HEK293 (cell line): ENCODE data around the gene GNB3.
A peak's percentile ranks its signal among the peaks of the same experiment; 100 is the strongest.

Source experiments
- CTCF ChIA-PET: fragments of 350-600 bp; formaldehyde crosslinking; extraction: SDS; loops from one replicate; lab custom pipeline; 2021; ENCODE audit warnings: antibody characterized with exemption; lab: Yijun Ruan, JAX
- POLR2A ChIA-PET: fragments of 300-600 bp; formaldehyde crosslinking; extraction: SDS; loops from one replicate; lab custom pipeline; 2020; ENCODE audit warnings: antibody characterized with exemption, inconsistent platforms; lab: Yijun Ruan, JAX
- H3K27ac ChIP-seq: fragments of 200-500 bp; sonication (Bioruptor generic); 2 replicates; pipeline ENCODE4 v1.5.1; 2014; ENCODE audit warnings: low read depth, low read length, control low read depth, inconsistent platforms; ENCODE audit errors: extremely low read depth
- H3K36me3 ChIP-seq, 2 experiments: fragments of 200-500 bp in 1 of 2; sonication (Bioruptor generic) in 1 of 2; 1 replicate in 1 of 2; 2 replicates in 1 of 2; pipeline ENCODE4 v1.5.1; 2014 to 2017; ENCODE audit warnings: inconsistent platforms in 2 of 2, low read length in 2 of 2; ENCODE audit not compliant: control insufficient read depth in 2 of 2, insufficient read depth in 1 of 2
- H3K4me1 ChIP-seq: fragments of 200-500 bp; sonication (Bioruptor generic); 2 replicates; pipeline ENCODE4 v1.5.1; 2014; ENCODE audit warnings: mild to moderate bottlenecking, low read length, inconsistent platforms; ENCODE audit not compliant: control insufficient read depth, insufficient read depth
- H3K4me3 ChIP-seq: 2 replicates; pipeline ENCODE4 v1.5.1; 2011; ENCODE audit warnings: low read depth, mild to moderate bottlenecking, control low read depth, low read length, moderate library complexity
- H3K9me3 ChIP-seq: fragments of 200-500 bp; sonication (Bioruptor generic); 2 replicates; pipeline ENCODE4 v1.5.1; 2014; ENCODE audit warnings: low read depth, low read length, inconsistent platforms; ENCODE audit not compliant: control insufficient read depth, insufficient read depth
- EGR2 ChIP-seq: fragments of 450-650 bp; formaldehyde crosslinking; IDR thresholded peaks from 2 replicates; pipeline ENCODE4 v1.5.1; 2016; ENCODE audit warnings: low read depth, missing biosample characterization, missing genetic modification characterization
- SP2 ChIP-seq: fragments of 450-650 bp; formaldehyde crosslinking; IDR thresholded peaks from 2 replicates; pipeline ENCODE4 v1.5.1; 2016; ENCODE audit warnings: missing biosample characterization, missing genetic modification characterization
- YY1 ChIP-seq: fragments of 450-650 bp; formaldehyde crosslinking; IDR thresholded peaks from 2 replicates; pipeline ENCODE4 v1.5.1; 2018; ENCODE audit warnings: missing biosample characterization, missing genetic modification characterization
- ZBTB48 ChIP-seq: fragments of 450-650 bp; formaldehyde crosslinking; IDR thresholded peaks from 2 replicates; pipeline ENCODE4 v1.5.1; 2016; ENCODE audit warnings: missing biosample characterization, missing genetic modification characterization
- ZEB2 ChIP-seq: fragments of 450-650 bp; formaldehyde crosslinking; IDR thresholded peaks from 2 replicates; pipeline ENCODE4 v1.5.1; 2016; ENCODE audit warnings: missing biosample characterization, missing genetic modification characterization
- ZFP69B ChIP-seq: fragments of 450-650 bp; formaldehyde crosslinking; IDR thresholded peaks from 2 replicates; pipeline ENCODE4 v1.5.1; 2016; ENCODE audit warnings: missing biosample characterization, missing genetic modification characterization
- ZNF174 ChIP-seq: fragments of 450-650 bp; formaldehyde crosslinking; IDR thresholded peaks from 2 replicates; pipeline ENCODE4 v1.5.0; 2017; ENCODE audit warnings: missing biosample characterization, mild to moderate bottlenecking, missing genetic modification characterization
- ZNF354C ChIP-seq: fragments of 450-650 bp; formaldehyde crosslinking; IDR thresholded peaks from 2 replicates; pipeline ENCODE4 v1.5.1; 2016; ENCODE audit warnings: missing biosample characterization, missing genetic modification characterization, low read depth, borderline replicate concordance
- ZNF530 ChIP-seq: fragments of 450-650 bp; formaldehyde crosslinking; IDR thresholded peaks from 2 replicates; pipeline ENCODE4 v1.5.1; 2016; ENCODE audit warnings: low read depth, missing biosample characterization, missing genetic modification characterization
- ZNF549 ChIP-seq: fragments of 450-650 bp; IDR thresholded peaks from 2 replicates; pipeline ENCODE4 v1.5.1; 2018; ENCODE audit warnings: missing biosample characterization, missing genetic modification characterization, mild to moderate bottlenecking, inconsistent platforms, moderate library complexity
- ZNF560 ChIP-seq: fragments of 450-650 bp; formaldehyde crosslinking; IDR thresholded peaks from 2 replicates; pipeline ENCODE4 v1.5.1; 2017; ENCODE audit warnings: missing biosample characterization, missing genetic modification characterization, borderline replicate concordance
- ZNF561 ChIP-seq: fragments of 450-650 bp; IDR thresholded peaks from 2 replicates; pipeline ENCODE4 v1.5.1; 2018; ENCODE audit warnings: missing biosample characterization, missing genetic modification characterization, borderline replicate concordance
- ZNF600 ChIP-seq: fragments of 450-650 bp; formaldehyde crosslinking; IDR thresholded peaks from 2 replicates; pipeline ENCODE4 v1.5.1; 2016; ENCODE audit warnings: missing biosample characterization, missing genetic modification characterization
- ZNF660 ChIP-seq: fragments of 450-650 bp; IDR thresholded peaks from 2 replicates; pipeline ENCODE4 v1.5.1; 2018; ENCODE audit warnings: missing biosample characterization, mild to moderate bottlenecking, missing genetic modification characterization
- TF ChIP-seq, protein P1 (sequence below): fragments of 450-650 bp; formaldehyde crosslinking; IDR thresholded peaks from 2 replicates; pipeline ENCODE4 v1.5.1; 2016; ENCODE audit warnings: missing biosample characterization, missing genetic modification characterization, borderline replicate concordance
- TF ChIP-seq, protein P2 (sequence below): fragments of 450-650 bp; formaldehyde crosslinking; IDR thresholded peaks from 2 replicates; pipeline ENCODE4 v1.5.1; 2016; ENCODE audit warnings: missing biosample characterization, missing genetic modification characterization
- TF ChIP-seq, protein P3 (sequence below): fragments of 450-650 bp; formaldehyde crosslinking; IDR thresholded peaks from 2 replicates; pipeline ENCODE4; 2016; ENCODE audit warnings: missing biosample characterization, missing genetic modification characterization
- TF ChIP-seq, protein P4 (sequence below): fragments of 450-650 bp; formaldehyde crosslinking; IDR thresholded peaks from 2 replicates; pipeline ENCODE4 v1.5.1; 2016; ENCODE audit warnings: missing biosample characterization, missing genetic modification characterization
- TF ChIP-seq, protein P5 (sequence below): fragments of 450-650 bp; formaldehyde crosslinking; IDR thresholded peaks from 2 replicates; pipeline ENCODE4 v1.5.1; 2016; ENCODE audit warnings: missing biosample characterization, missing genetic modification characterization
- TF ChIP-seq, protein P6 (sequence below): fragments of 450-650 bp; formaldehyde crosslinking; IDR thresholded peaks from 2 replicates; pipeline ENCODE4 v1.5.1; 2017; ENCODE audit warnings: missing biosample characterization, missing genetic modification characterization

Gene GNB3

DNA sequence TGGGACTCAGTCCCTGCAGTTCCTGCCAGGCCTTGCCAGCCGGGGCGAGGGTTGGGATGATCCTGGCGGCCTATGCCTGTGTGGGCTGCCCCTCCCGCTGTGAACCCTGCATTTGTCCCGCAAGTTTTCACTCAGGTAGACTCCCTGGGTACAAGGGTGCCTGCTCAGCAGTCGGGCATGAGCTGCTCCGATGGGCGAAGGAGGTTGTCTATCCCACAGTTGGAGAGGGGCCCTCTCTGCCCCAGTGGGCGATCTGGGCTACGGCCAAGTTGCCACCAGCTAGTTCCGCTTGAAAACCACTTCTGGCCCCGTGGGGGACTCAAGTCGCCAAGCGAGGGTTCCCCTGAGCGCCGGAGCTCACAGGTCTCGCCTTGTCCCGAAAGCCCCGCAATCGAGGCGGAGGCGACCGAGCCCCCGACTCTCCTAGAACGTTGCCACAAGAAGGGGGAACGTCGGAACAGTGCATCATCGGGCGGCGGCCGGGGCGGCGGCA, 26.2 kb downstream of the GNB3 start (continued):
- TF ChIP-seq, protein P1, sequence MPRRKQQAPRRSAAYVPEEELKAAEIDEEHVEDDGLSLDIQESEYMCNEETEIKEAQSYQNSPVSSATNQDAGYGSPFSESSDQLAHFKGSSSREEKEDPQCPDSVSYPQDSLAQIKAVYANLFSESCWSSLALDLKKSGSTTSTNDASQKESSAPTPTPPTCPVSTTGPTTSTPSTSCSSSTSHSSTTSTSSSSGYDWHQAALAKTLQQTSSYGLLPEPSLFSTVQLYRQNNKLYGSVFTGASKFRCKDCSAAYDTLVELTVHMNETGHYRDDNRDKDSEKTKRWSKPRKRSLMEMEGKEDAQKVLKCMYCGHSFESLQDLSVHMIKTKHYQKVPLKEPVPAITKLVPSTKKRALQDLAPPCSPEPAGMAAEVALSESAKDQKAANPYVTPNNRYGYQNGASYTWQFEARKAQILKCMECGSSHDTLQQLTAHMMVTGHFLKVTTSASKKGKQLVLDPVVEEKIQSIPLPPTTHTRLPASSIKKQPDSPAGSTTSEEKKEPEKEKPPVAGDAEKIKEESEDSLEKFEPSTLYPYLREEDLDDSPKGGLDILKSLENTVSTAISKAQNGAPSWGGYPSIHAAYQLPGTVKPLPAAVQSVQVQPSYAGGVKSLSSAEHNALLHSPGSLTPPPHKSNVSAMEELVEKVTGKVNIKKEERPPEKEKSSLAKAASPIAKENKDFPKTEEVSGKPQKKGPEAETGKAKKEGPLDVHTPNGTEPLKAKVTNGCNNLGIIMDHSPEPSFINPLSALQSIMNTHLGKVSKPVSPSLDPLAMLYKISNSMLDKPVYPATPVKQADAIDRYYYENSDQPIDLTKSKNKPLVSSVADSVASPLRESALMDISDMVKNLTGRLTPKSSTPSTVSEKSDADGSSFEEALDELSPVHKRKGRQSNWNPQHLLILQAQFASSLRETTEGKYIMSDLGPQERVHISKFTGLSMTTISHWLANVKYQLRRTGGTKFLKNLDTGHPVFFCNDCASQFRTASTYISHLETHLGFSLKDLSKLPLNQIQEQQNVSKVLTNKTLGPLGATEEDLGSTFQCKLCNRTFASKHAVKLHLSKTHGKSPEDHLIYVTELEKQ (tag by site-specific recombination), result no peak
- TF ChIP-seq ZNF600 (tag by site-specific recombination) (peak; percentile 48), ZNF530 (tag by site-specific recombination) (no peak), ZEB2 (0 out of 2 replicates have a peak, but pooled peaks have one; percentile 57), ZNF354C (tag by site-specific recombination) (no peak)
- TF ChIP-seq, protein P2, sequence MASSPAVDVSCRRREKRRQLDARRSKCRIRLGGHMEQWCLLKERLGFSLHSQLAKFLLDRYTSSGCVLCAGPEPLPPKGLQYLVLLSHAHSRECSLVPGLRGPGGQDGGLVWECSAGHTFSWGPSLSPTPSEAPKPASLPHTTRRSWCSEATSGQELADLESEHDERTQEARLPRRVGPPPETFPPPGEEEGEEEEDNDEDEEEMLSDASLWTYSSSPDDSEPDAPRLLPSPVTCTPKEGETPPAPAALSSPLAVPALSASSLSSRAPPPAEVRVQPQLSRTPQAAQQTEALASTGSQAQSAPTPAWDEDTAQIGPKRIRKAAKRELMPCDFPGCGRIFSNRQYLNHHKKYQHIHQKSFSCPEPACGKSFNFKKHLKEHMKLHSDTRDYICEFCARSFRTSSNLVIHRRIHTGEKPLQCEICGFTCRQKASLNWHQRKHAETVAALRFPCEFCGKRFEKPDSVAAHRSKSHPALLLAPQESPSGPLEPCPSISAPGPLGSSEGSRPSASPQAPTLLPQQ (tag by site-specific recombination), result no peak
- TF ChIP-seq, protein P3, sequence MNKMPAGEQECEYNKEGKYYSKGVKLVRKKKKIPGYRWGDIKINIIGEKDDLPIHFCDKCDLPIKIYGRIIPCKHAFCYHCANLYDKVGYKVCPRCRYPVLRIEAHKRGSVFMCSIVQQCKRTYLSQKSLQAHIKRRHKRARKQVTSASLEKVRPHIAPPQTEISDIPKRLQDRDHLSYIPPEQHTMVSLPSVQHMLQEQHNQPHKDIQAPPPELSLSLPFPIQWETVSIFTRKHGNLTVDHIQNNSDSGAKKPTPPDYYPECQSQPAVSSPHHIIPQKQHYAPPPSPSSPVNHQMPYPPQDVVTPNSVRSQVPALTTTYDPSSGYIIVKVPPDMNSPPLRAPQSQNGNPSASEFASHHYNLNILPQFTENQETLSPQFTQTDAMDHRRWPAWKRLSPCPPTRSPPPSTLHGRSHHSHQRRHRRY, result no peak
- TF ChIP-seq, protein P4, sequence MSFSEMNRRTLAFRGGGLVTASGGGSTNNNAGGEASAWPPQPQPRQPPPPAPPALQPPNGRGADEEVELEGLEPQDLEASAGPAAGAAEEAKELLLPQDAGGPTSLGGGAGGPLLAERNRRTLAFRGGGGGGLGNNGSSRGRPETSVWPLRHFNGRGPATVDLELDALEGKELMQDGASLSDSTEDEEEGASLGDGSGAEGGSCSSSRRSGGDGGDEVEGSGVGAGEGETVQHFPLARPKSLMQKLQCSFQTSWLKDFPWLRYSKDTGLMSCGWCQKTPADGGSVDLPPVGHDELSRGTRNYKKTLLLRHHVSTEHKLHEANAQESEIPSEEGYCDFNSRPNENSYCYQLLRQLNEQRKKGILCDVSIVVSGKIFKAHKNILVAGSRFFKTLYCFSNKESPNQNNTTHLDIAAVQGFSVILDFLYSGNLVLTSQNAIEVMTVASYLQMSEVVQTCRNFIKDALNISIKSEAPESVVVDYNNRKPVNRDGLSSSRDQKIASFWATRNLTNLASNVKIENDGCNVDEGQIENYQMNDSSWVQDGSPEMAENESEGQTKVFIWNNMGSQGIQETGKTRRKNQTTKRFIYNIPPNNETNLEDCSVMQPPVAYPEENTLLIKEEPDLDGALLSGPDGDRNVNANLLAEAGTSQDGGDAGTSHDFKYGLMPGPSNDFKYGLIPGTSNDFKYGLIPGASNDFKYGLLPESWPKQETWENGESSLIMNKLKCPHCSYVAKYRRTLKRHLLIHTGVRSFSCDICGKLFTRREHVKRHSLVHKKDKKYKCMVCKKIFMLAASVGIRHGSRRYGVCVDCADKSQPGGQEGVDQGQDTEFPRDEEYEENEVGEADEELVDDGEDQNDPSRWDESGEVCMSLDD, result peak; percentile 74

DNA sequence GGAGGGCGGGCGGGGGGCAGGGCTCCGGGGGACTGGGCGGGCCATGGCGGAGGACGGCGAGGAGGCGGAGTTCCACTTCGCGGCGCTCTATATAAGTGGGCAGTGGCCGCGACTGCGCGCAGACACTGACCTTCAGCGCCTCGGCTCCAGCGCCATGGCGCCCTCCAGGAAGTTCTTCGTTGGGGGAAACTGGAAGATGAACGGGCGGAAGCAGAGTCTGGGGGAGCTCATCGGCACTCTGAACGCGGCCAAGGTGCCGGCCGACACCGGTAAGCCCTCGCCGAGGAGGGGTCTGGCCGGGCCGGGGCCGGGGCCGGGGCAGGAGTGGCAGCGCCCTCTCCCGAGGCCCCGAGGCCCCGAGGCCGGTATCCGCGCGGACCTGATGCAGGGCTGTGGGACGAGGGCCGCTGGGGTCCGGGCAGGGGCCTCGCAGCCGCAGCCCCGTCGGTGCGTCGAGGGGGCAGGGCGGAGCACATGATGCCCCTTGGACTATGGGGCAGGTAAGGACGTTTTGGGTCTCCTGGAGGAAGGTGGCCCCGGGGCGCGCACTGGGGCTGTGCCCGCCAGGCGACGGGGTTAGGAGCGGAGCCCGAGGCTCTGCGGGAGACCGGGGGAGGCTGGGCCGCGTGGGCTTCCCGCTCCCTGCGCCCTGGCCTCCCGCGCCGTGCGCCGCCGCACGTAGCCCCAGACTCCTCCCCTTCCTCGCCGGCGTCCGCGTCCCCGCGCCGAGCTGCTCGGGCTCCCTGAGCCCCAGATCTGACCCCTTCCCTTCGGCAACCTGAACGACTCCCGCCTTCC, 26.9 kb downstream of the GNB3 start, which contains the start of gene TPI1:
TSS of gene TPI1 (plus strand) at position 119 of the 798 bp plus-strand sequence. CDS start at position 155, 36 bp downstream.
- Histone ChIP-seq H3K4me1 (peaks cover 7% of the 10 kb centered on the region), H3K36me3 (peaks cover 5 to 75% of the 10 kb centered on the region in 2 experiments; a peak in 2 of 3 replicates), H3K27ac (peak within 1 kb of the TSS; percentile 98), H3K9me3 (no peaks in the 10 kb centered on the region), H3K4me3 (peak within 1 kb of the TSS; percentile 87)
- POLR2A ChIA-PET, result interaction anchor here (0.7 to 7.6 kb wide), 23 partner anchors 10 to 355 kb away, joined by 3 to 183 read pairs (median 6); partner anchors contain the start of genes C12orf57, CDCA3, COPS7A and LRRC23
- CTCF ChIA-PET, result interaction anchor here (0.7 to 2.7 kb wide), 10 partner anchors 14 to 77 kb away, joined by 3 to 22 read pairs (median 4); partner anchors contain the start of gene CDCA3
- TF ChIP-seq ZBTB48 (tag by site-specific recombination), result peak; percentile 91
- TF ChIP-seq EGR2 (tag by site-specific recombination), result peak; percentile 68; the same call in 1 of the 2 replicates
- no peak for TF ChIP-seq ZNF174 (tag by site-specific recombination)
- TF ChIP-seq ZNF549 (tag by site-specific recombination), result no peak
- TF ChIP-seq ZNF560 (tag by site-specific recombination), result no peak
- peak; percentile 82 for TF ChIP-seq ZNF561 (tag by site-specific recombination)
- peak; percentile 56 for TF ChIP-seq SP2 (tag by site-specific recombination)
- TF ChIP-seq, protein P5, sequence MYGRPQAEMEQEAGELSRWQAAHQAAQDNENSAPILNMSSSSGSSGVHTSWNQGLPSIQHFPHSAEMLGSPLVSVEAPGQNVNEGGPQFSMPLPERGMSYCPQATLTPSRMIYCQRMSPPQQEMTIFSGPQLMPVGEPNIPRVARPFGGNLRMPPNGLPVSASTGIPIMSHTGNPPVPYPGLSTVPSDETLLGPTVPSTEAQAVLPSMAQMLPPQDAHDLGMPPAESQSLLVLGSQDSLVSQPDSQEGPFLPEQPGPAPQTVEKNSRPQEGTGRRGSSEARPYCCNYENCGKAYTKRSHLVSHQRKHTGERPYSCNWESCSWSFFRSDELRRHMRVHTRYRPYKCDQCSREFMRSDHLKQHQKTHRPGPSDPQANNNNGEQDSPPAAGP (tag by site-specific recombination), result 0 out of 2 replicates have a peak, but pooled peaks have one; percentile 50
- TF ChIP-seq, protein P2 (tag by site-specific recombination), result peak; percentile 24; the same call in 1 of the 2 replicates
- TF ChIP-seq ZNF660, result peak; percentile 78; the same call in 1 of the 2 replicates
- TF ChIP-seq, protein P6, sequence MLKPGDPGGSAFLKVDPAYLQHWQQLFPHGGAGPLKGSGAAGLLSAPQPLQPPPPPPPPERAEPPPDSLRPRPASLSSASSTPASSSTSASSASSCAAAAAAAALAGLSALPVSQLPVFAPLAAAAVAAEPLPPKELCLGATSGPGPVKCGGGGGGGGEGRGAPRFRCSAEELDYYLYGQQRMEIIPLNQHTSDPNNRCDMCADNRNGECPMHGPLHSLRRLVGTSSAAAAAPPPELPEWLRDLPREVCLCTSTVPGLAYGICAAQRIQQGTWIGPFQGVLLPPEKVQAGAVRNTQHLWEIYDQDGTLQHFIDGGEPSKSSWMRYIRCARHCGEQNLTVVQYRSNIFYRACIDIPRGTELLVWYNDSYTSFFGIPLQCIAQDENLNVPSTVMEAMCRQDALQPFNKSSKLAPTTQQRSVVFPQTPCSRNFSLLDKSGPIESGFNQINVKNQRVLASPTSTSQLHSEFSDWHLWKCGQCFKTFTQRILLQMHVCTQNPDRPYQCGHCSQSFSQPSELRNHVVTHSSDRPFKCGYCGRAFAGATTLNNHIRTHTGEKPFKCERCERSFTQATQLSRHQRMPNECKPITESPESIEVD, result no peak
- peak; percentile 26; the same call in 1 of the 2 replicates for TF ChIP-seq ZFP69B
- peak; percentile 80 for TF ChIP-seq YY1 (tag by site-specific recombination)
